ENCODE results near the gene MRPL39. TPM values are rescaled to one million over a fixed set of nuclear protein-coding genes. Genes with fewer than 3 reads are reported as not detected.
"Not testable (repeated sequence)": the region's sequence is repeated elsewhere in the genome, so short reads cannot be mapped to it uniquely, and the experiment has no call there.

MRPL39 gene
- total RNA-seq, 1 donor from 2014 or later: 54.4 TPM

DNA sequence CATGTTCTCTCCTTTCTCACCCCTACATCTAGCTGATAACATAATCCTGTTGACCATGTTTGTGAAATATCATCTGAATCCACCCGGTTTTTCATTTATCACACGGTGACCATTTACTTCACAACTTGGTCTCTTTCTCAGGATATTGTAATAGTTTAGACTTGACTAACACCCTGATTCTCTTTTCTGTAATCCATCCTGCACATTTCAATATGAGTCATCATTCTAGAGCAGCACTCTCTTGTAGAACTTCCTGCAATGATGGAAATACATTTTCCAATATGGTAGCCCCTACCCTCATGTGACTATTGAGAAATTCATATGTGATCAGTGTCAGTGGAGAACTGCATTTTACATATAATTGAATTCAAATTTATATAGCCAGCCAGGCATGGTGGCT, 29.4 kb upstream of the MRPL39 start:
- intact Hi-C loops (cut with micrococcal nuclease): no loop called here
- Mint-ChIP-seq H3K27me3 (ENCODE audit: low read depth) (peaks cover 30% of the 10 kb centered on the region), H3K36me3 (ENCODE audit: low read depth) (no peaks in the 10 kb centered on the region), H3K9me3 (peaks cover 3% of the 10 kb centered on the region), H3K4me1 (ENCODE audit: low read depth) (peaks cover 31% of the 10 kb centered on the region), H3K27ac (no peak overlapping the region), H3K4me3 (ENCODE audit: low read depth) (no peak overlapping the region)
- no peak for DNase-seq (ENCODE audit: low spot score)

DNA sequence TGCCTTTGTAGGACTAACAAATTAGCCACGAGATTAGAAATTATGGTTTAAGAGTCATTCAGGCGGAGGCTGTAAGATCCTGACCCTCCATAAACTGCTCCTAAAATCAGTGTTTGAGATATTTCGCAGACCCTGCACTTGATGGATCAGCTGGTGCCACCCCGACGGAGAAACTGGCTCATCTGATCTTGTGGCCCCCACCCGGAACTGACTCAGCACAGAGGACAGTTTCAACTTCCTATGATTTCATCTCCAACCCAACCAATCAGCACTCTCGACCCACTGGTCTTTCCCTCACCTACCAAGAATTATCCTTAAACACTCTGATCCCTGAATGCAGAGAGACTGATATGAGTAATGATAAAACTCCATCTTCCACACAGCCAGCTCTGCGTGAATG, 28.0 kb upstream of the MRPL39 start:
- Mint-ChIP-seq H3K27ac (no peak overlapping the region), H3K4me1 (ENCODE audit: low read depth) (peaks cover 25% of the 10 kb centered on the region), H3K9me3 (peaks cover 3% of the 10 kb centered on the region), H3K36me3 (ENCODE audit: low read depth) (no peaks in the 10 kb centered on the region), H3K27me3 (ENCODE audit: low read depth) (peaks cover 18% of the 10 kb centered on the region), H3K4me3 (ENCODE audit: low read depth) (no peak overlapping the region)
- DNase-seq (ENCODE audit: low spot score): no peak
- intact Hi-C loops (cut with micrococcal nuclease): no loop called here

DNA sequence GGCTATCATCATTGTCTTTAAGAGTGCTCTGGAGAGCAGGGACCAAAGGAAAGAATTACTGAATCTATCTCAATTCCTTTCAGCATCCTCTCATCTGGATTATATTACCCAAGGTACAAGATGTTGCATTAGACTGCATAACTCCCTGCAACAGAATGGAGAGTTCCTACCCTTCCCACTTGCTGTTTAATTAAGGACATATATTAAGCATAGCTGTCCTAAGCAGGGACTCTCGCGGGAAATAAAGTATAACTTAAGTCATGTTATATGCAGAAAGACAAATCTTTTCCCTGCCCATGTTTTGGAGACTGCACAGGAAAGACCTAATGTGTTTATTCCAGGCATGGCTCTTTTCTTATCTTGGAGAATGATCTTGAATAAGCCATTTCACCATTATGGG, 25.0 kb upstream of the MRPL39 start:
- no peaks in the 10 kb centered on the region for H3K36me3 Mint-ChIP-seq (ENCODE audit: low read depth)
- peaks cover 4% of the 10 kb centered on the region for H3K27me3 Mint-ChIP-seq (ENCODE audit: low read depth)
- peaks cover 10% of the 10 kb centered on the region for H3K4me1 Mint-ChIP-seq (ENCODE audit: low read depth)
- H3K27ac Mint-ChIP-seq: no peak overlapping the region
- DNase-seq (ENCODE audit: low spot score): no peak
- intact Hi-C loops (cut with micrococcal nuclease): no loop called here
- no peak overlapping the region for H3K4me3 Mint-ChIP-seq (ENCODE audit: low read depth)
- H3K9me3 Mint-ChIP-seq: peaks cover 3% of the 10 kb centered on the region

DNA sequence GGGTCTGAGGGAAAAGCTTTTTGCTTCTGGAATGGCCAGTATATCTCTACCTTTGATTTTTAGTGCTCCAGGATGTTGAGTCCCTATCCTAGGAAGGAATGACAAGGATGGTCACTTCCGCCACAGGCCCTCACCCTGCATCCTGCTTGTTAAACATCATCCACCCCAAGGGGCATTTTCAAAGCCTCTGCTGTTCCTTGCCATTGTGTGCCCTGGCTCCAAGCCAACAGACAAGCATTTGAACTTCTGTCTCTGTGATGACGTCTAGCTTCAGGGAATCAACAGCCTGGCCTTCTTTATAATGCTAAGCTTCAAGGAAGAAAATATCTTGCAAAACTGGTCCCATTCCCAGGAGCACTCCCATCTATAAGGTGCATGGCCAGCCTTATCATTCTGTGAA, 19.5 kb upstream of the MRPL39 start:
- no peaks in the 10 kb centered on the region for H3K36me3 Mint-ChIP-seq (ENCODE audit: low read depth)
- H3K9me3 Mint-ChIP-seq: no peaks in the 10 kb centered on the region
- H3K27ac Mint-ChIP-seq: no peak overlapping the region
- intact Hi-C loops (cut with micrococcal nuclease): no loop called here
- H3K4me3 Mint-ChIP-seq (ENCODE audit: low read depth): no peak overlapping the region
- H3K4me1 Mint-ChIP-seq (ENCODE audit: low read depth): no peaks in the 10 kb centered on the region
- peaks cover 2% of the 10 kb centered on the region for H3K27me3 Mint-ChIP-seq (ENCODE audit: low read depth)
- no peak for DNase-seq (ENCODE audit: low spot score)

DNA sequence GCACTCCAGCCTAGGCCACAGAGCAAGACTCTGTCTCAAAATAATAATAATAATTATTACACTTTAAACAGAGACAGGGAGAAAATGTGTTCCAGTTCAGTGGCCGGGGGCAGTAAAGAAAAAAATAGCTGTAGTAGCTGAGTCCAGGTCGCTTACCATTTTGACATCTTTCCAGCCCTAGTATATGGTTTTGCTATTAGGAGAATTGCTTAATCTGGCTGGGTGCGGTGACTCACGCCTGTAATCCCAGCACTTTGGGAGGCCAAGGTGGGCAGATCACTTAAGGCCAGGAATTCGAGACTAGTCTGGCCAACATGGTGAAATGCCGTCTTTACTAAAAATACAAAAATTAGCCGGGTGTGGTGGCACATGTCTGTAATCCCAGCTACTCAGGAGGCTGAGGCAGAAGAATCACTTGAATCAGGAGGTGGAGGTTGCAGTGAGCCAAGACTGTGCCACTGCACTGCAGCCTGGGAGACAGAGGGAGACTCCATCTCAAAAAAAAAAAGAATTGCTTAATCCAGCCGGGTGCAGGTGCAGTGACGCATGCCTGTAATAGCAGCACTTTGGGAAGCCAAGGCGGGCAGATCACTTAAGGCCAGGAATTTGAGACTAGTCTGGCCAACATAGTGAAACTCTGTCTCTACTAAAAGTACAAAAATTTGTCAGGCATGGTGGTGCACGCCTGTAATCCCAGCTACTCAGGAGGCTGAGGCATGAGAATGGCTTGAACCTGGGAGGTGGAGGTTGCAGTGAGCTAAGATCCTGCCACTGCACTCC, 18.7 kb upstream of the MRPL39 start:
- H3K4me1 Mint-ChIP-seq (ENCODE audit: low read depth); H3K27me3 Mint-ChIP-seq (ENCODE audit: low read depth); H3K9me3 Mint-ChIP-seq; DNase-seq (ENCODE audit: low spot score); H3K27ac Mint-ChIP-seq; H3K36me3 Mint-ChIP-seq (ENCODE audit: low read depth); H3K4me3 Mint-ChIP-seq (ENCODE audit: low read depth); intact Hi-C loops (cut with micrococcal nuclease): not testable (repeated sequence)

DNA sequence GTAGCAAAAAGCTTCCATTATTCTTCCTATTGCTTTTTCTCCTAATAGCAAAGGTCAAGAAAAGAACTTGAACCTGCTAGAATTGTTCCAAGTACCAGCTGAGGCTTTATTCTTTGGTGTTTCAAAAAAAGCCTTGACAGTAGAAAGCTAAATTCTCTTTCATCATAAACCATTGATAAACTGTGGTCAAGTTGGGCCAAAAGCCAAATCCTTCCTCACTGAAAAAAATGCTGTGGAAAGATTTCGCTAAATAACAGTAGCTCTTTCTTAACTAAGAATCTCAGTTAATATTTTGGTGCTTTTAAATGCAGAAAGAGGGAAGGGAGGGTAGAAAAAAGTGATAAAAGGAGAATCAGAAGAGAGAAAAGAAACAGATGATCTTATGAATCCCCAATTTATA, 17.8 kb upstream of the MRPL39 start:
- no peaks in the 10 kb centered on the region for H3K9me3 Mint-ChIP-seq
- no peak overlapping the region for H3K27ac Mint-ChIP-seq
- intact Hi-C loops (cut with micrococcal nuclease): no loop called here
- H3K4me3 Mint-ChIP-seq (ENCODE audit: low read depth): no peak overlapping the region
- no peaks in the 10 kb centered on the region for H3K4me1 Mint-ChIP-seq (ENCODE audit: low read depth)
- no peaks in the 10 kb centered on the region for H3K36me3 Mint-ChIP-seq (ENCODE audit: low read depth)
- H3K27me3 Mint-ChIP-seq (ENCODE audit: low read depth): peaks cover 2% of the 10 kb centered on the region
- no peak for DNase-seq (ENCODE audit: low spot score)

DNA sequence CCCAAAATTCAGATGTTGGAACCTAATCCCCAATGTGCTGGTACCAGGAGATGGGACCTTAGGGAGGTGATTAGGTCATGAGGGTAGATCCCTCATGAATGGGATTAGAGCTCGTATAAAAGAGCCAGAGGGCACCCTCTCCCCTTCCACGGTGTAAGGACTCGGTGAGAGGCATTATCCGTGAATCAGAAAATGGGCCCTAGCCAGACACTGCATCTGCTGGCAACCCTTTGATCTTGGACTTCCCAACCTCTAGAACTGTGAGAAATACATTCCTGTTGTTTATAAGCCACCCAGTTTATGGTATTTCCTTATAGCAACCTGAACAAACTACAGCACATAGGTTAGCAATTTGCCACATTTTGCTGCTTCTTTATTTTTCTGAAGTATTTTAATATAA, 17.2 kb upstream of the MRPL39 start:
- Mint-ChIP-seq H3K27ac (no peak overlapping the region), H3K9me3 (no peaks in the 10 kb centered on the region), H3K4me3 (ENCODE audit: low read depth) (no peak overlapping the region), H3K36me3 (ENCODE audit: low read depth) (no peaks in the 10 kb centered on the region), H3K4me1 (ENCODE audit: low read depth) (no peaks in the 10 kb centered on the region), H3K27me3 (ENCODE audit: low read depth) (peaks cover 2% of the 10 kb centered on the region)
- no peak for DNase-seq (ENCODE audit: low spot score)
- intact Hi-C loops (cut with micrococcal nuclease): no loop called here

DNA sequence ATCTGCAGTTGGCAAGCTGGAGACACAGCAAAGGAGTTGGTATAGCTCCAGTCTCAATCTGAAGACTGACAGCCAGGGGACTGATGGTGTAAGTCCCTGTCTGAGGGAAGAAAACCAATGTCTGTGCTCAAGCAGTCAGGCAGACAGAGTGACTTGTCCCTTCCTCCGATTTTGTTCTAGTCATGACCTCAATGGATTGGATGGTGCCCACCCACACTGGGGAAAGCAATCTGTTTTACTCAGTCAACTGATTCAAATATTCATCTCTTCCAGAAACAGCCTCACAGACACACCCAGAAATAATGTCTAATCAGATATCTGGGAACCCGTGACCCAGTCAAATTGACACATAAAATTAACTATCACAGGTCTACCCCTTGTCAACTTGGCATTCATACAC, 11.9 kb upstream of the MRPL39 start:
- H3K36me3 Mint-ChIP-seq (ENCODE audit: low read depth): no peaks in the 10 kb centered on the region

DNA sequence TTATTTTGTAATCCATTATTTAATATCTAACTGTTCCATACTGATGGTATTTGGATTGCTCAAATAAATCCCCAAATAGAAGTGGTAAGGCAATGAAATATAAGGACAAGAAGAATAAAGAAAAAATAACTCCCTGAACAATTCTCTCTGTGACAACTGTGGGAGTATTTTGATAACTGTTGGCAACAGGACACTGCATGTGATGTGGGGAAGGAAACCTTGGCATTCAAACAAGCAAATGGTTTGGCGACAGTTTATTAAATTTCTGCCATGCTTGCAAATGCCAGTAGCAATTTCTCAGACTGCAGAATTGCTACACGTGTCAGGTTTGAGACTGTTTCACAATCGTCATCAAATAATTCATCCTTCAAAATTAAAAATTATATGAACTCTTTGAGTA, 8.6 kb upstream of the MRPL39 start:
- no peak for DNase-seq (ENCODE audit: low spot score)
- intact Hi-C loops (cut with micrococcal nuclease): no loop called here
- Mint-ChIP-seq H3K4me1 (ENCODE audit: low read depth) (no peaks in the 10 kb centered on the region), H3K27me3 (ENCODE audit: low read depth) (peaks cover 10% of the 10 kb centered on the region), H3K4me3 (ENCODE audit: low read depth) (no peak overlapping the region), H3K36me3 (ENCODE audit: low read depth) (no peaks in the 10 kb centered on the region), H3K9me3 (no peaks in the 10 kb centered on the region), H3K27ac (no peak overlapping the region)

More for the DNA sequence above, 11.9 kb upstream of the MRPL39 start:
- no peak for DNase-seq (ENCODE audit: low spot score)
- intact Hi-C loops (cut with micrococcal nuclease): no loop called here
- Mint-ChIP-seq H3K4me1 (ENCODE audit: low read depth) (no peaks in the 10 kb centered on the region), H3K27ac (no peak overlapping the region), H3K4me3 (ENCODE audit: low read depth) (no peak overlapping the region), H3K27me3 (ENCODE audit: low read depth) (peaks cover 10% of the 10 kb centered on the region), H3K9me3 (no peaks in the 10 kb centered on the region)

DNA sequence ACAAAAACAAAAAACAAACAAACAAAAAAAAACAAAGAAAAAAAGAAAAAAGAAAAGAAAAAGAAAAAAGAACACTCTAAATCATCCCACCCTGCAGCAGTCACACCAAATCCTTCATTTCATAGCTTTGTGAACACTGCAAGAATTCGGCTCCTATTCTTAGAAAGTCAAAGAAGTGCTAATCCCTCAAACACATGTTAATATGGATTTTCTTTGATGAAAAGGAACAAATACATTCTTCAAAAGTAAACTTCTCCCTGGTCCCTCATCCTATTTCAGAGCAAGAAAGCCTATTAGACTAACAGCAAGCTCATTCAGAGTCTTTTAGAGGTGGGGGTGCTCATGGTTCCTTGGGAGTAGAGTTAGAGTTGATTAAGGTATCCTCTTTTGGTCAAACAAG, 7.2 kb upstream of the MRPL39 start:
- intact Hi-C loops (cut with micrococcal nuclease): no loop called here

DNA sequence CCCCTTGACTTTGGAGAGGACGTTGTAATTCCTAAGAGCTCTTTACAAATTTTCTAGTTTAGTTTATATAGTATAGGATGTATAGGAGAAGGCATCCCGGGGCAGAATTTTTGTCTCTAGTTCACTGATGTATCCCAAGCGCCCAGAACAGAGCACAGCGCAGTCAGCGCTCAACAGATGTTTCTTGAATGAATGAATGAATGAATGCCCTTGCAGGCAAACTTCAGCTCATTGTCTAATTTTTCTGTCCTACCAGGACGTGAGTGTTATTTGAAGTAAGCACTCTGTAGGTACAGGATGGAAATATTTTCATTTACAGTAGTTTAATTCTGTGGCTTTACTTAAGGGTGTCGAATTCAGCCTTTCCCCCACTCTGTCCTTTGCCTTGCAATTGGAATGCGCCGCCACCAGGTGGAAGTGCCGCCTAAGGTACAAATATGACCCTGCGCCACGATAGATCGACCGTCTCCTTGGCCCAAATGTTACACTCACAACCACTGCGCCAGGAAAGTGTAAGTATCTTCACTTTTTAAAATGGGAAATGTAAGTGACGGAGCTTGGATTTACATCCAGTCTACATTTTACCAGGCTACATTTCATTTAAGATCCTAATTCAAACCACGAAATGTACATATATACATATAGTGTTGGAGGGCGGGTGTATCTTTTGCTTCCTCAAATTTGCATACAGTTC, 910 bp upstream of the MRPL39 start:
- Mint-ChIP-seq H3K27ac (peak overlapping the region; percentile 72), H3K4me3 (ENCODE audit: low read depth) (peak overlapping the region; percentile 100), H3K36me3 (ENCODE audit: low read depth) (peaks cover 22% of the 10 kb centered on the region), H3K27me3 (ENCODE audit: low read depth) (no peaks in the 10 kb centered on the region), H3K4me1 (ENCODE audit: low read depth) (peaks cover 26% of the 10 kb centered on the region), H3K9me3 (no peaks in the 10 kb centered on the region)
- DNase-seq (ENCODE audit: low spot score): peak; percentile 71
- intact Hi-C loops (cut with micrococcal nuclease): loop anchor here (1.0 to 2.0 kb wide), 6 partner anchors 31 to 1109 kb away; partner anchors contain the start of genes APP and JAM2

More for the DNA sequence above, 7.2 kb upstream of the MRPL39 start:
- H3K4me3 Mint-ChIP-seq (ENCODE audit: low read depth): no peak overlapping the region
- no peak overlapping the region for H3K27ac Mint-ChIP-seq
- peaks cover 10% of the 10 kb centered on the region for H3K27me3 Mint-ChIP-seq (ENCODE audit: low read depth)
- H3K4me1 Mint-ChIP-seq (ENCODE audit: low read depth): no peaks in the 10 kb centered on the region
- no peaks in the 10 kb centered on the region for H3K36me3 Mint-ChIP-seq (ENCODE audit: low read depth)
- H3K9me3 Mint-ChIP-seq: no peaks in the 10 kb centered on the region
- no peak for DNase-seq (ENCODE audit: low spot score)

DNA sequence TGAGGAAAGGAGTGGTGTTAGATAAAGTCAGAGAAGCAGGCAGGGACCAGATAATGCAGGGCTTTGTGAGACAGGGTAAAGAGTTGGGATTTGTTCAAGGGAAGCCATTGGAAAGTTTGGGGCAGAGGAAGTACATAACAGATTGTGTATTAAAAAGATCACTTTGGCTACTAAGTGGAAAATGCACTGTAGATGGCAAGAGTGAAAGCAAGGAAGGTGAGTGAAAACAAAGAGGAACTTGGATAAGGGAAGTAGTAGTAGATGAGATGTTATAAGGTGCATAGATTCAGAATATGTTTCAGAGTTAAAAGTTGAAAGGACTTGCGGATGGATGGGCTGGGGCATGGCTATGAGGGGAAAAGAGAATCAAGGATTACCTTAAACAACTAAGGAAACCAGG, 17.4 kb downstream of the MRPL39 start:
- Mint-ChIP-seq H3K4me3 (ENCODE audit: low read depth) (no peak overlapping the region), H3K9me3 (no peaks in the 10 kb centered on the region), H3K27ac (no peak overlapping the region), H3K27me3 (ENCODE audit: low read depth) (no peaks in the 10 kb centered on the region), H3K36me3 (ENCODE audit: low read depth) (peaks cover 76% of the 10 kb centered on the region), H3K4me1 (ENCODE audit: low read depth) (peaks cover 22% of the 10 kb centered on the region)
- intact Hi-C loops (cut with micrococcal nuclease): no loop called here
- no peak for DNase-seq (ENCODE audit: low spot score)

DNA sequence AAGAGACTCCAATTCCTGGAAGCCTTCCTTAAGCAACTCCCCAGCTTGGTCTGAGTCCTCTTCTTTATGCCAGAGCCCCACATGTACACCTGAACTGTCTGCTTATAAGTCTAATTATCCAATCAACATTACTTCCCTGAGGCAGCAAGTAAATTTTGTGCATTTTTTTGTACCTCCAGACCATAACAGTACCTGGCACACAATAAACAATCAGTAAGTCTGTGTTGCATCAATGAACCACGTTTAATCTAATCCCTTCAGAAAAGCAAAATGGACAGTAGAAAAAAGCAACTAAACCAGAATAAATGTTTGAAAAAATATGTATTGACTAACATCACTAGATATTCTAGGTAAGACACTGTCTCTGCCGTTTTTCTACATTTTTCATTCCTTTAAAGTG, 20.5 kb downstream of the MRPL39 start:
- intact Hi-C loops (cut with micrococcal nuclease): no loop called here
- Mint-ChIP-seq H3K9me3 (no peaks in the 10 kb centered on the region), H3K36me3 (ENCODE audit: low read depth) (peaks cover 74% of the 10 kb centered on the region), H3K27ac (no peak overlapping the region), H3K4me3 (ENCODE audit: low read depth) (no peak overlapping the region), H3K4me1 (ENCODE audit: low read depth) (peaks cover 41% of the 10 kb centered on the region), H3K27me3 (ENCODE audit: low read depth) (no peaks in the 10 kb centered on the region)
- no peak for DNase-seq (ENCODE audit: low spot score)
